ENCODE results near the gene PTPRN2. TPM values are rescaled to one million over a fixed set of nuclear protein-coding genes. Genes with fewer than 3 reads are reported as not detected.

Gene PTPRN2
- total and polyA plus RNA-seq, 9 of the 15 experiments (the other 6 are each of a cell fraction or from before 2014, with no cell fraction given), result not detected

DNA sequence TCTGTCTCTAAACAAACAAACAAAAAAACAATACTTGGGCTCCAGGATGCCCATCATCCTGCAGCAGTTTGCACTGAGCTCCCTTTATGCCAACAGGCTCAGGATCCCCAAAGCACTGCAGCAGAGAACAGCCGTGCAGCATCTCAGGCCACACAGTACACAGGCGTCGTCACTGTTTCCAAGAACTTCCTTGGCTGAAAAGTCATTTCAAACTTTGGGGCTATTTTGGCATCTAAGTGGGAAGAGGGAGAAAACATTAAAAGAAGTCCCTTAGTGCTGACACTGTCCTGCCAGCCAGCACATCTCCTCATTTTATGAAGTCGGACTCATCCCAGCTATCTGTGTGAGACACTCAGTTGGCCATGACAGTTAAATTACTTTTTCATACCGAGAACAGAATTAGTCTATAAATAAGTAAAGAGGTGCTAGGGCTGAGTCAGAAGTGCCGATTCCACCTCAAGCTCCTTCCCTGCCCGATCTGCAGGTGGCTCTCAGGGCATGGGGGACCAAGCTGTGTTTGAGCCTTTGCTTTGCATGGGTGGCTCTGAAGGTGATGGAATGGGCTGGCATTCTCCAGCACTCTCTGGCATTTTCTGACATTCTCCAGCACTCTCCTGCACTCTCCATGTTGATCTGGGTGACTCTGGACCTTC is 68.5 kb downstream of the PTPRN2 start:
- Histone ChIP-seq H3K4me2 (ENCODE audit: insufficient read depth, low read length) (no peak overlapping the region), H3K27me3 (ENCODE audit: control insufficient read depth in 2 of 2, insufficient read depth in 2 of 2, low read length in 2 of 2) (peaks cover 41 to 68% of the 10 kb centered on the region in 2 experiments; a peak in 4 of 5 replicates), H3K79me2 (ENCODE audit: control insufficient read depth, insufficient read depth, low read length) (no peaks in the 10 kb centered on the region), H3K27ac (ENCODE audit: extremely low read depth, low read depth, low read length) (no peak overlapping the region), H3K9ac (ENCODE audit: insufficient read depth in 1 of 2, low read depth in 2 of 2, low read length in 2 of 2) (no peak overlapping the region), H3K4me3 (no peak overlapping the region), H3K4me1 (replicated peaks in 1 of 2; ENCODE audit: control insufficient read depth in 2 of 2, insufficient read depth in 2 of 2, low read length in 2 of 2) (peaks cover 0 to 6% of the 10 kb centered on the region in 2 experiments; a peak in 1 of 5 replicates), H3K9me1 (ENCODE audit: control insufficient read depth, insufficient read depth, low read length) (no peaks in the 10 kb centered on the region), H3K36me3 (ENCODE audit: control insufficient read depth, insufficient read depth, low read length) (no peaks in the 10 kb centered on the region), H2AFZ (ENCODE audit: low read depth, low read length) (no peak overlapping the region), H3K9me3 (replicated peaks; ENCODE audit: control insufficient read depth, insufficient read depth, low read depth, low read length) (0 out of 2 replicates have a peak, but pooled peaks cover 2% of the 10 kb centered on the region), H4K20me1 (replicated peaks; ENCODE audit: control insufficient read depth, insufficient read depth, low read length) (no peaks in the 10 kb centered on the region)
- FAIRE-seq (no peak), ATAC-seq (no peak), DNase-seq (ENCODE audit: extremely low read depth in 1 of 4, low spot score in 3 of 4) (no peak)
- intact Hi-C loops (cut with micrococcal nuclease), result no loop called here
- CTCF ChIA-PET (ENCODE audit: low intra/inter-chr PET ratio), result no interaction called here
- in situ Hi-C loops (cut with MboI), result no loop called here
- BruUV-seq (replicated peaks), result no TSS peak
- POLR2A ChIA-PET, result interaction anchor here (0.5 to 0.9 kb wide), 3 partner anchors 10 to 595 kb away, joined by 3 to 5 read pairs (median 4); no protein-coding TSS in a partner anchor
- 1% methylated on average over 7 of the region's 7 CpGs for WGBS (ENCODE audit: insufficient coverage, low coverage, missing lambda C conversion rate)
- TF ChIP-seq, protein P1, sequence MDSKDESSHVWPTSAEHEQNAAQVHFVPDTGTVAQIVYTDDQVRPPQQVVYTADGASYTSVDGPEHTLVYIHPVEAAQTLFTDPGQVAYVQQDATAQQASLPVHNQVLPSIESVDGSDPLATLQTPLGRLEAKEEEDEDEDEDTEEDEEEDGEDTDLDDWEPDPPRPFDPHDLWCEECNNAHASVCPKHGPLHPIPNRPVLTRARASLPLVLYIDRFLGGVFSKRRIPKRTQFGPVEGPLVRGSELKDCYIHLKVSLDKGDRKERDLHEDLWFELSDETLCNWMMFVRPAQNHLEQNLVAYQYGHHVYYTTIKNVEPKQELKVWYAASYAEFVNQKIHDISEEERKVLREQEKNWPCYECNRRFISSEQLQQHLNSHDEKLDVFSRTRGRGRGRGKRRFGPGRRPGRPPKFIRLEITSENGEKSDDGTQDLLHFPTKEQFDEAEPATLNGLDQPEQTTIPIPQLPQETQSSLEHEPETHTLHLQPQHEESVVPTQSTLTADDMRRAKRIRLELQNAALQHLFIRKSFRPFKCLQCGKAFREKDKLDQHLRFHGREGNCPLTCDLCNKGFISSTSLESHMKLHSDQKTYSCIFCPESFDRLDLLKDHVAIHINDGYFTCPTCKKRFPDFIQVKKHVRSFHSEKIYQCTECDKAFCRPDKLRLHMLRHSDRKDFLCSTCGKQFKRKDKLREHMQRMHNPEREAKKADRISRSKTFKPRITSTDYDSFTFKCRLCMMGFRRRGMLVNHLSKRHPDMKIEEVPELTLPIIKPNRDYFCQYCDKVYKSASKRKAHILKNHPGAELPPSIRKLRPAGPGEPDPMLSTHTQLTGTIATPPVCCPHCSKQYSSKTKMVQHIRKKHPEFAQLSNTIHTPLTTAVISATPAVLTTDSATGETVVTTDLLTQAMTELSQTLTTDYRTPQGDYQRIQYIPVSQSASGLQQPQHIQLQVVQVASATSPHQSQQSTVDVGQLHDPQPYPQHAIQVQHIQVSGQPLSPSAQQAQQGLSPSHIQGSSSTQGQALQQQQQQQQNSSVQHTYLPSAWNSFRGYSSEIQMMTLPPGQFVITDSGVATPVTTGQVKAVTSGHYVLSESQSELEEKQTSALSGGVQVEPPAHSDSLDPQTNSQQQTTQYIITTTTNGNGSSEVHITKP (IDR thresholded peaks at IDR 0.05; ENCODE audit: partially characterized antibody), result no peak
- TF ChIP-seq BRCA1 (IDR thresholded peaks at IDR 0.05) (no peak), BRCA1 (CRISPR knock-in tag; IDR thresholded peaks at IDR 0.05) (no peak), MXI1 (IDR thresholded peaks at IDR 0.05; ENCODE audit: low read depth, low read length) (no peak), KDM1A (IDR thresholded peaks at IDR 0.05) (no peak), ESRRA (IDR thresholded peaks at IDR 0.05; ENCODE audit: borderline replicate concordance, low read depth) (no peak), GATAD2A (IDR thresholded peaks at IDR 0.05) (no peak), SP2 (IDR thresholded peaks at IDR 0.05; ENCODE audit: extremely low read depth, low read depth, low read length, poor library complexity, severe bottlenecking) (no peak), ZNF75A (CRISPR knock-in tag; IDR thresholded peaks at IDR 0.05) (no peak), ZNF121 (CRISPR knock-in tag; conservative IDR thresholded peaks at IDR 0.05) (no peak), KDM4B (IDR thresholded peaks at IDR 0.05; ENCODE audit: borderline replicate concordance in 2 of 2, low read depth in 1 of 2) (no peak), CXXC5 (CRISPR knock-in tag; IDR thresholded peaks at IDR 0.05) (no peak), ZNF232 (CRISPR knock-in tag; IDR thresholded peaks at IDR 0.05) (no peak)
- TF ChIP-seq, protein P2, sequence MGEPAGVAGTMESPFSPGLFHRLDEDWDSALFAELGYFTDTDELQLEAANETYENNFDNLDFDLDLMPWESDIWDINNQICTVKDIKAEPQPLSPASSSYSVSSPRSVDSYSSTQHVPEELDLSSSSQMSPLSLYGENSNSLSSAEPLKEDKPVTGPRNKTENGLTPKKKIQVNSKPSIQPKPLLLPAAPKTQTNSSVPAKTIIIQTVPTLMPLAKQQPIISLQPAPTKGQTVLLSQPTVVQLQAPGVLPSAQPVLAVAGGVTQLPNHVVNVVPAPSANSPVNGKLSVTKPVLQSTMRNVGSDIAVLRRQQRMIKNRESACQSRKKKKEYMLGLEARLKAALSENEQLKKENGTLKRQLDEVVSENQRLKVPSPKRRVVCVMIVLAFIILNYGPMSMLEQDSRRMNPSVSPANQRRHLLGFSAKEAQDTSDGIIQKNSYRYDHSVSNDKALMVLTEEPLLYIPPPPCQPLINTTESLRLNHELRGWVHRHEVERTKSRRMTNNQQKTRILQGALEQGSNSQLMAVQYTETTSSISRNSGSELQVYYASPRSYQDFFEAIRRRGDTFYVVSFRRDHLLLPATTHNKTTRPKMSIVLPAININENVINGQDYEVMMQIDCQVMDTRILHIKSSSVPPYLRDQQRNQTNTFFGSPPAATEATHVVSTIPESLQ (CRISPR knock-in tag; IDR thresholded peaks at IDR 0.05), result no peak
- TF ChIP-seq, protein P3, sequence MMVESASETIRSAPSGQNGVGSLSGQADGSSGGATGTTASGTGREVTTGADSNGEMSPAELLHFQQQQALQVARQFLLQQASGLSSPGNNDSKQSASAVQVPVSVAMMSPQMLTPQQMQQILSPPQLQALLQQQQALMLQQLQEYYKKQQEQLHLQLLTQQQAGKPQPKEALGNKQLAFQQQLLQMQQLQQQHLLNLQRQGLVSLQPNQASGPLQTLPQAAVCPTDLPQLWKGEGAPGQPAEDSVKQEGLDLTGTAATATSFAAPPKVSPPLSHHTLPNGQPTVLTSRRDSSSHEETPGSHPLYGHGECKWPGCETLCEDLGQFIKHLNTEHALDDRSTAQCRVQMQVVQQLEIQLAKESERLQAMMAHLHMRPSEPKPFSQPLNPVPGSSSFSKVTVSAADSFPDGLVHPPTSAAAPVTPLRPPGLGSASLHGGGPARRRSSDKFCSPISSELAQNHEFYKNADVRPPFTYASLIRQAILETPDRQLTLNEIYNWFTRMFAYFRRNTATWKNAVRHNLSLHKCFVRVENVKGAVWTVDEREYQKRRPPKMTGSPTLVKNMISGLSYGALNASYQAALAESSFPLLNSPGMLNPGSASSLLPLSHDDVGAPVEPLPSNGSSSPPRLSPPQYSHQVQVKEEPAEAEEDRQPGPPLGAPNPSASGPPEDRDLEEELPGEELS (CRISPR knock-in tag; IDR thresholded peaks at IDR 0.05; ENCODE audit: borderline replicate concordance), result no peak
